Gastrocnemius medialis (tissue), 4 donors: ENCODE results near the gene MYH10.

Experiments
- CTCF ChIP-seq, 5 experiments: fragments of 450-650 bp in 3 of 5; fragments of 200-600 bp in 2 of 5; sonication (generic) in 2 of 5; IDR thresholded peaks in 4 of 5; conservative IDR thresholded peaks in 1 of 5; 1 replicate in 4 of 5; 2 replicates in 1 of 5; pipeline ENCODE4 v1.5.1; 2016 to 2019; ENCODE audit warnings: antibody characterized with exemption in 5 of 5, mild to moderate bottlenecking in 3 of 5, moderate library complexity in 3 of 5
- POLR2A ChIP-seq, 2 donors: fragments of 450-650 bp; IDR thresholded peaks; one replicate each; pipeline ENCODE4 v1.6.1; 2017; ENCODE audit warnings: antibody characterized with exemption in 2 of 2, mild to moderate bottlenecking in 2 of 2, moderate library complexity in 2 of 2

GRCh38 chr17:8436844-8437171 lies 193.7 kb downstream of the MYH10 start:
- TF ChIP-seq POLR2A (IDR thresholded peaks at IDR 0.05) = no peak
- no peak for TF ChIP-seq CTCF (IDR thresholded peaks at IDR 0.05 in 4 of 5, conservative IDR thresholded peaks at IDR 0.05 in 1 of 5)
